ENCODE results near the gene MYOCOS. TPM values are rescaled to one million over a fixed set of nuclear protein-coding genes. Genes with fewer than 3 reads are reported as not detected.

The MYOCOS gene
- total and polyA plus RNA-seq, 2 of the 4 experiments (the other 2 are of a cell fraction) = not detected

DNA sequence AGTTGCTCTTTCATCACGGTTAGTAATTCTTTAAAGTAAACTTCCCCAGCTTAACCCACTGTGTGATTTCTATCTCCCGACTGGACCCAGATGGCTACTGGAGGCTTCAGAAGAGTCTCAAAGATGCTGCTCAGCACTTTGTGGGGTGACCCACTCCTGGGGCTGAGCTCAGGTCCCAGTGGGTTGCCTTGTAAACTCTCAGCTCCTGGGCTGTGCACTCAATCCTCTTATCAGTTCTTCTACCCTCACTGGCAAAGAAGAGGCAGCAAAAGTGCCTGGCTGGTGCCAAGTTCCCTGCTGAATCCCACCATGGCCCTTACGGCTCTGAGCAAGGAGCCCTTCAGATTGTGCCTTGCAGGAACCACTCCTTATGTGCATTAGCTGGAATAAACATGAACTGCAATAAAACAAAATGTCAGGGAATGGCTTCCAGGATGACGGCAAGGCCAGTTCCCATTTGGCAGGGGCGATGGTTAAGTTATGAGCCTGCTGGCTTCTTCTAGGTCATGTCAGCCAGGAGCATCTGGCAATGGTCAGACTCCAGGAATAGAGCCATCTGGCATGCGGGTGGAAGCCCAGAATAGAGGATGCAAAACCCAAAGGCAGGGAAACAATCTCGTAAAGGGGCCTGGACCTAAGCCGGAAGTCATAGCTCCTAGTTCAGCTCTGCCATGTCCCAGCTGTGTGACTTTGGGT, 23.7 kb downstream of the MYOCOS start:
- no peaks in the 10 kb centered on the region for H3K9me3 ChIP-seq (ENCODE audit: control insufficient read depth, insufficient read depth, low read length)
- no peaks in the 10 kb centered on the region for H3K79me1 ChIP-seq (ENCODE audit: low read depth in 1 of 2, low read length in 2 of 2)
- H3K23ac ChIP-seq (ENCODE audit: low read depth, low read length) = no peak overlapping the region
- no peak overlapping the region for H2BK120ac ChIP-seq (ENCODE audit: low read depth, low read length)
- no TSS peak for BruUV-seq (replicated peaks)
- peak overlapping the region; percentile 51 for H2AFZ ChIP-seq (replicated peaks; ENCODE audit: low read length, poor library complexity)
- no peak overlapping the region for H2BK15ac ChIP-seq (ENCODE audit: low read depth, low read length)
- intact Hi-C loops (cut with micrococcal nuclease) = loop anchor here (1.0 to 5.0 kb wide), 4 partner anchors 71 to 340 kb away; partner anchors contain the start of gene METTL13
- no peak overlapping the region for H2BK20ac ChIP-seq (ENCODE audit: low read depth, low read length)
- H3K4me3 ChIP-seq (ENCODE audit: insufficient read depth, low read depth, low read length) = no peak overlapping the region
- no peaks in the 10 kb centered on the region for H3K36me3 ChIP-seq (ENCODE audit: control insufficient read depth, insufficient read depth, low read length)
- H3K9me1 ChIP-seq (ENCODE audit: insufficient read depth, low read length) = no peaks in the 10 kb centered on the region
- H3K27ac ChIP-seq (ENCODE audit: insufficient read depth, low read length) = no peak overlapping the region
- whole genome bisulfite sequencing, 2 experiments (ENCODE audit: extremely low coverage in 2 of 2, insufficient read length in 1 of 2) = 20% methylated on average over 1 of the region's 8 CpGs; no CpG with 5 or more reads in 1 of the 2 experiments
- H4K20me1 ChIP-seq (ENCODE audit: insufficient read depth, low read length) = no peaks in the 10 kb centered on the region
- dilution Hi-C loops (cut with HindIII; ENCODE audit: low sequenced_read_pairs, unreplicated experiment) = no loop called here
- no peak overlapping the region; the same call in 1 of the 2 replicates for H2AK5ac ChIP-seq (ENCODE audit: low read depth, low read length)
- ATAC-seq (ENCODE audit: low read depth) = peak; percentile 5; the same call in 1 of the 2 replicates
- no peak for DNase-seq
- no peak overlapping the region for H3K4me2 ChIP-seq (ENCODE audit: low read depth, low read length)
- H4K5ac ChIP-seq (ENCODE audit: low read depth, low read length) = no peak overlapping the region
- H3K14ac ChIP-seq (replicated peaks; ENCODE audit: low read depth, low read length) = no peak overlapping the region
- H2AK9ac ChIP-seq (replicated peaks; ENCODE audit: low read depth, low read length, poor library complexity) = no peak overlapping the region
- no peak overlapping the region for H4K91ac ChIP-seq (ENCODE audit: insufficient read depth, low read depth, low read length)
- CTCF ChIA-PET = interaction anchor here (1.0 to 2.6 kb wide), 13 partner anchors 9 to 342 kb away, joined by 3 to 23 read pairs (median 5); partner anchors contain the start of genes METTL13 and VAMP4
- H3K18ac ChIP-seq (ENCODE audit: low read depth, low read length) = no peak overlapping the region
- in situ Hi-C loops (cut with MboI; ENCODE audit: low sequenced_read_pairs) = loop anchor here (10.0 kb wide), 1 partner anchor 339 kb away; no protein-coding TSS in a partner anchor
- H4K8ac ChIP-seq (ENCODE audit: low read depth in 2 of 2, low read length in 2 of 2) = 0 out of 4 replicates have a peak overlapping the region, but pooled peaks of 1 of the 2 experiments have one; percentile 53
- no peaks in the 10 kb centered on the region for H3K4me1 ChIP-seq (ENCODE audit: control insufficient read depth, insufficient read depth, low read length)
- H2BK5ac ChIP-seq (ENCODE audit: low read depth, low read length, poor library complexity, severe bottlenecking) = no peak overlapping the region
- no peak overlapping the region for H3K9ac ChIP-seq (ENCODE audit: low read depth, low read length)
- POLR2A ChIA-PET (ENCODE audit: unreplicated experiment) = no interaction called here
- H3K4ac ChIP-seq (ENCODE audit: low read depth, low read length) = no peak overlapping the region; the same call in 1 of the 2 replicates
- no peak overlapping the region for H3K56ac ChIP-seq (ENCODE audit: extremely low read depth, insufficient read depth, low read length)
- H3K27me3 ChIP-seq (ENCODE audit: control insufficient read depth, insufficient read depth, low read length) = peaks cover 8% of the 10 kb centered on the region
- TF ChIP-seq MXI1 (IDR thresholded peaks at IDR 0.05; ENCODE audit: borderline replicate concordance, low read depth, low read length) (no peak), RFX5 (IDR thresholded peaks at IDR 0.05; ENCODE audit: low read depth, low read length) (no peak), POLR2A (IDR thresholded peaks at IDR 0.05; ENCODE audit: low read depth, low read length) (no peak), CHD1 (IDR thresholded peaks at IDR 0.05; ENCODE audit: low read depth, low read length) (no peak), NFE2L2 (IDR thresholded peaks at IDR 0.05; ENCODE audit: low read depth, low read length) (no peak), MAZ (IDR thresholded peaks at IDR 0.05; ENCODE audit: borderline replicate concordance, low read depth, low read length) (no peak), RCOR1 (IDR thresholded peaks at IDR 0.05; ENCODE audit: insufficient replicate concordance, low read length) (no peak), FOS (IDR thresholded peaks at IDR 0.05; ENCODE audit: low read depth, low read length) (no peak), CEBPB (IDR thresholded peaks at IDR 0.05; ENCODE audit: low read depth, low read length) (no peak), SMC3 (IDR thresholded peaks at IDR 0.05; ENCODE audit: low read depth, low read length) (no peak), RAD21 (IDR thresholded peaks at IDR 0.05; ENCODE audit: low read length) (no peak), BHLHE40 (IDR thresholded peaks at IDR 0.05; ENCODE audit: low read depth, low read length) (no peak)
- TF ChIP-seq, protein P1, sequence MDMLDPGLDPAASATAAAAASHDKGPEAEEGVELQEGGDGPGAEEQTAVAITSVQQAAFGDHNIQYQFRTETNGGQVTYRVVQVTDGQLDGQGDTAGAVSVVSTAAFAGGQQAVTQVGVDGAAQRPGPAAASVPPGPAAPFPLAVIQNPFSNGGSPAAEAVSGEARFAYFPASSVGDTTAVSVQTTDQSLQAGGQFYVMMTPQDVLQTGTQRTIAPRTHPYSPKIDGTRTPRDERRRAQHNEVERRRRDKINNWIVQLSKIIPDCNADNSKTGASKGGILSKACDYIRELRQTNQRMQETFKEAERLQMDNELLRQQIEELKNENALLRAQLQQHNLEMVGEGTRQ (IDR thresholded peaks at IDR 0.05; ENCODE audit: low read depth, low read length) = no peak
- TF ChIP-seq, protein P2, sequence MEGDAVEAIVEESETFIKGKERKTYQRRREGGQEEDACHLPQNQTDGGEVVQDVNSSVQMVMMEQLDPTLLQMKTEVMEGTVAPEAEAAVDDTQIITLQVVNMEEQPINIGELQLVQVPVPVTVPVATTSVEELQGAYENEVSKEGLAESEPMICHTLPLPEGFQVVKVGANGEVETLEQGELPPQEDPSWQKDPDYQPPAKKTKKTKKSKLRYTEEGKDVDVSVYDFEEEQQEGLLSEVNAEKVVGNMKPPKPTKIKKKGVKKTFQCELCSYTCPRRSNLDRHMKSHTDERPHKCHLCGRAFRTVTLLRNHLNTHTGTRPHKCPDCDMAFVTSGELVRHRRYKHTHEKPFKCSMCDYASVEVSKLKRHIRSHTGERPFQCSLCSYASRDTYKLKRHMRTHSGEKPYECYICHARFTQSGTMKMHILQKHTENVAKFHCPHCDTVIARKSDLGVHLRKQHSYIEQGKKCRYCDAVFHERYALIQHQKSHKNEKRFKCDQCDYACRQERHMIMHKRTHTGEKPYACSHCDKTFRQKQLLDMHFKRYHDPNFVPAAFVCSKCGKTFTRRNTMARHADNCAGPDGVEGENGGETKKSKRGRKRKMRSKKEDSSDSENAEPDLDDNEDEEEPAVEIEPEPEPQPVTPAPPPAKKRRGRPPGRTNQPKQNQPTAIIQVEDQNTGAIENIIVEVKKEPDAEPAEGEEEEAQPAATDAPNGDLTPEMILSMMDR (conservative IDR thresholded peaks at IDR 0.05; ENCODE audit: low read depth, low read length) = no peak
- TF ChIP-seq, protein P3, sequence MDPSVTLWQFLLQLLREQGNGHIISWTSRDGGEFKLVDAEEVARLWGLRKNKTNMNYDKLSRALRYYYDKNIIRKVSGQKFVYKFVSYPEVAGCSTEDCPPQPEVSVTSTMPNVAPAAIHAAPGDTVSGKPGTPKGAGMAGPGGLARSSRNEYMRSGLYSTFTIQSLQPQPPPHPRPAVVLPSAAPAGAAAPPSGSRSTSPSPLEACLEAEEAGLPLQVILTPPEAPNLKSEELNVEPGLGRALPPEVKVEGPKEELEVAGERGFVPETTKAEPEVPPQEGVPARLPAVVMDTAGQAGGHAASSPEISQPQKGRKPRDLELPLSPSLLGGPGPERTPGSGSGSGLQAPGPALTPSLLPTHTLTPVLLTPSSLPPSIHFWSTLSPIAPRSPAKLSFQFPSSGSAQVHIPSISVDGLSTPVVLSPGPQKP (IDR thresholded peaks at IDR 0.05; ENCODE audit: borderline replicate concordance, low read depth, low read length) = no peak

All from IMR-90 (cell line).